CD4-positive, alpha-beta memory T cell (primary cell): Measurements from ENCODE around the gene OR1S2. TPM values are rescaled to one million over a fixed set of nuclear protein-coding genes. Genes with fewer than 3 reads are reported as not detected.

Experiments
- CTCF ChIA-PET: fragments of 350-600 bp; sonication (Branson Sonifier 250); formaldehyde crosslinking; loops from one replicate; lab custom pipeline; 2021; ENCODE audit warnings: inconsistent platforms; ENCODE audit not compliant: partially characterized antibody; lab: Charles Lee
- POLR2A ChIA-PET: fragments of 350-600 bp; sonication (Branson Sonifier 250); formaldehyde crosslinking; loops from one replicate; lab custom pipeline; 2021; ENCODE audit not compliant: partially characterized antibody; lab: Charles Lee
- DNase-seq, 5 donors: peaks; one replicate each; pipeline versions ENCODE4 v3.0.0 to v3.0.0-alpha.2; 2020 to 2022; ENCODE audit warnings: mixed read lengths in 1 of 5
- H3K27ac ChIP-seq: one replicate; pipeline ENCODE4 v1.7.0; 2013; ENCODE audit warnings: low read depth, low read length
- H3K27me3 ChIP-seq: 2 replicates; pipeline ENCODE4 v1.7.0; 2013; ENCODE audit warnings: mild to moderate bottlenecking, low read length, moderate library complexity; ENCODE audit not compliant: insufficient read depth
- H3K36me3 ChIP-seq: 2 replicates; pipeline ENCODE4 v1.7.0; 2013; ENCODE audit warnings: mild to moderate bottlenecking, low read length, moderate library complexity; ENCODE audit not compliant: insufficient read depth
- H3K4me1 ChIP-seq: 2 replicates; pipeline ENCODE4 v1.7.0; 2013; ENCODE audit warnings: mild to moderate bottlenecking, low read length, moderate library complexity; ENCODE audit not compliant: insufficient read depth
- H3K4me3 ChIP-seq, 2 donors: one replicate each; pipeline ENCODE4 v1.7.0; 2013; ENCODE audit warnings: low read length in 2 of 2, mild to moderate bottlenecking in 1 of 2
- H3K9me3 ChIP-seq, 2 donors: one replicate each; pipeline ENCODE4 v1.7.0; 2013; ENCODE audit warnings: low read length in 2 of 2, control low read depth in 1 of 2; ENCODE audit not compliant: control insufficient read depth in 1 of 2
- H3K27ac Mint-ChIP-seq, 7 donors: one replicate each; pipeline ENCODE4 v1.8.0; 2020 to 2021; ENCODE audit warnings: mixed read lengths in 7 of 7, mild to moderate bottlenecking in 6 of 7, inconsistent platforms in 3 of 7, moderate library complexity in 3 of 7
- H3K27me3 Mint-ChIP-seq, 2 donors: one replicate each; pipeline ENCODE4 v1.8.0; 2020 to 2021; ENCODE audit warnings: mixed read lengths in 2 of 2
- H3K36me3 Mint-ChIP-seq, 2 donors: one replicate each; pipeline ENCODE4 v1.8.0; 2020 to 2021; ENCODE audit warnings: mixed read lengths in 2 of 2, inconsistent platforms in 1 of 2, mild to moderate bottlenecking in 1 of 2
- H3K4me1 Mint-ChIP-seq, 4 donors: one replicate each; pipeline ENCODE4 v1.8.0; 2020 to 2021; ENCODE audit warnings: mixed read lengths in 4 of 4, mild to moderate bottlenecking in 1 of 4
- H3K4me3 Mint-ChIP-seq, 8 donors: one replicate each; pipeline ENCODE4 v1.8.0; 2020 to 2021; ENCODE audit warnings: mixed read lengths in 8 of 8, mild to moderate bottlenecking in 7 of 8, moderate library complexity in 6 of 8, inconsistent platforms in 3 of 8
- H3K9me3 Mint-ChIP-seq, 8 donors: one replicate each; pipeline ENCODE4 v1.8.0; 2020 to 2021; ENCODE audit warnings: mixed read lengths in 8 of 8, mild to moderate bottlenecking in 5 of 8, inconsistent platforms in 3 of 8, moderate library complexity in 1 of 8
- intact Hi-C: fragments of 100-400 bp; cut with micrococcal nuclease; formaldehyde crosslinking; loops from one replicate; pipeline ENCODE4 v1.15.1; 2023
- polyA plus RNA-seq, 2 donors: library from polyadenylated mRNA; unstranded; fragments of 300-500 nt; fragmentation: Illumina TruSeq; gene quantifications; one replicate each; pipeline ENCODE4 v1.2.3, GENCODE V29; 2021
- total RNA-seq, 2 experiments: library from RNA; stranded (reverse); gene quantifications; one replicate each; pipeline ENCODE4 v1.2.3, GENCODE V29; 2021

The OR1S2 gene
- total and polyA plus RNA-seq, 4 experiments from 2014 or later, result not detected

DNA sequence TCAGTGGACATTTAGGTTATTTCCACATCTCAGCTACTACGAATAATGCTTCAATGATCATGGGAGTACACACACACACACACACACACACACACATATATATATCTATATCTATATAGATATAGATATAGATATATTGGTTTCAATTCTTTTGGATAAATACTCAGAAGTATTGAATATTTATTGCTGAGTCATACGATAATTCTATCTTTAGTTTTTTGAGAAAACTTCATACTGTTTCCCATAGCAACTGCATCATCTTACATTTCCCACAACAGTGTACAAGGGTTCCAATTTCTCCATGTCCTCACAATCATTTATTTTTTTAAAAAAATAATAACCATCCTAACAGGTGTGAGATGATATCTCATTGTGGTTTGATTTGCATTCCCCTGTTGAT, 8.0 kb downstream of the OR1S2 start:
- H3K27me3 Mint-ChIP-seq, result no peaks in the 10 kb centered on the region
- Histone ChIP-seq H3K4me1 (no peaks in the 10 kb centered on the region), H3K4me3 (no peak overlapping the region), H3K9me3 (no peaks in the 10 kb centered on the region), H3K36me3 (no peaks in the 10 kb centered on the region), H3K27me3 (no peaks in the 10 kb centered on the region), H3K27ac (no peak overlapping the region)
- no peak for DNase-seq
- H3K27ac Mint-ChIP-seq, result no peak overlapping the region
- H3K36me3 Mint-ChIP-seq, result no peaks in the 10 kb centered on the region
- H3K4me3 Mint-ChIP-seq, result no peak overlapping the region
- POLR2A ChIA-PET, result no interaction called here
- no peaks in the 10 kb centered on the region for H3K4me1 Mint-ChIP-seq
- intact Hi-C loops, result no loop called here
- CTCF ChIA-PET, result no interaction called here
- H3K9me3 Mint-ChIP-seq, result peaks cover 3 to 24% (median 7%) of the 10 kb centered on the region in 8 donors

GRCh38 chr11:58193391-58193790, 10.6 kb downstream of the OR1S2 start:
- H3K4me3 Mint-ChIP-seq, result no peak overlapping the region
- H3K9me3 ChIP-seq, result no peaks in the 10 kb centered on the region
- no peaks in the 10 kb centered on the region for H3K36me3 ChIP-seq
- H3K27ac Mint-ChIP-seq, result no peak overlapping the region
- no peaks in the 10 kb centered on the region for H3K27me3 Mint-ChIP-seq
- peaks cover 0 to 17% (median 4%) of the 10 kb centered on the region in 8 donors for H3K9me3 Mint-ChIP-seq
- no peak overlapping the region for H3K27ac ChIP-seq
- H3K27me3 ChIP-seq, result no peaks in the 10 kb centered on the region
- ChIA-PET POLR2A (no interaction called here), CTCF (no interaction called here)
- H3K36me3 Mint-ChIP-seq, result no peaks in the 10 kb centered on the region
- intact Hi-C loops, result no loop called here
- H3K4me1 ChIP-seq, result no peaks in the 10 kb centered on the region
- no peaks in the 10 kb centered on the region for H3K4me1 Mint-ChIP-seq
- H3K4me3 ChIP-seq, result no peak overlapping the region
- DNase-seq, result no peak

DNA sequence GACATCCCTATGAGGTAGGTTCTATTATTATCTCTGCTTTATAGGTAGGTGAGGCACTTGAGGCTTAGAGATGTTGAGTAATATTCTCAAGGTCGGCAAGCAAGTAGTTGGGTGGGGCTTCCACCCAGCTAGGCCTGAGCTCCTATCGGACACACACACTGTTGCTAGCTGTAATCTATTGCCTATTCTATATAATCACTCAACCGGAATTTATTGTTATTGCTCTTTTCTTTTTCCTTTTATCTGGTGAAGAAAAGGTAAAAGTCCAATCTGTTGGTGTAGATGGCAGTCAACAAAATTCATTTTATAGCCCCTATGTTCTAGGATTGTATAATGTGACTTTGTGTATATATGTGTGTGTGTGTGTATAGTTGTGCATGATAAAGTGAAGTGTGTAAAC, 11.7 kb downstream of the OR1S2 start:
- H3K27me3 Mint-ChIP-seq, result no peaks in the 10 kb centered on the region
- H3K9me3 Mint-ChIP-seq, result peaks cover 0 to 10% (median 0%) of the 10 kb centered on the region in 8 donors
- intact Hi-C loops, result no loop called here
- H3K4me1 Mint-ChIP-seq, result no peaks in the 10 kb centered on the region
- CTCF ChIA-PET, result no interaction called here
- H3K36me3 ChIP-seq, result no peaks in the 10 kb centered on the region
- H3K4me3 ChIP-seq, result no peak overlapping the region
- H3K36me3 Mint-ChIP-seq, result no peaks in the 10 kb centered on the region
- no peak overlapping the region for H3K4me3 Mint-ChIP-seq
- no peak overlapping the region for H3K27ac Mint-ChIP-seq
- H3K27me3 ChIP-seq, result no peaks in the 10 kb centered on the region
- no peaks in the 10 kb centered on the region for H3K9me3 ChIP-seq
- H3K27ac ChIP-seq, result no peak overlapping the region
- no peaks in the 10 kb centered on the region for H3K4me1 ChIP-seq
- DNase-seq, result no peak
- POLR2A ChIA-PET, result no interaction called here

- Histone ChIP-seq H3K36me3 (no peaks in the 10 kb centered on the region), H3K4me3 (no peak within 1 kb of the TSS), H3K27ac (no peak within 1 kb of the TSS), H3K4me1 (no peaks in the 10 kb centered on the region), H3K9me3 (no peaks in the 10 kb centered on the region), H3K27me3 (no peaks in the 10 kb centered on the region)
- no peak for DNase-seq
- Mint-ChIP-seq H3K36me3 (no peaks in the 10 kb centered on the region), H3K27ac (no peak within 1 kb of the TSS), H3K4me3 (no peak within 1 kb of the TSS), H3K27me3 (no peaks in the 10 kb centered on the region), H3K4me1 (no peaks in the 10 kb centered on the region), H3K9me3 (no peaks in the 10 kb centered on the region)
- ChIA-PET CTCF (interaction anchor here (0.6 kb wide), 1 partner anchor 33 kb away, joined by 3 read pairs; no protein-coding TSS in a partner anchor), POLR2A (no interaction called here)
- intact Hi-C loops, result no loop called here
Observed at GRCh38 chr11:58188770-58189169, 15.2 kb downstream of the OR1S2 start, which contains the start of gene OR9Q2. Gene OR9Q2, plus strand, starts transcription at chr11:58189070. Its CDS starts 1,421 bp downstream, at chr11:58190491.

DNA sequence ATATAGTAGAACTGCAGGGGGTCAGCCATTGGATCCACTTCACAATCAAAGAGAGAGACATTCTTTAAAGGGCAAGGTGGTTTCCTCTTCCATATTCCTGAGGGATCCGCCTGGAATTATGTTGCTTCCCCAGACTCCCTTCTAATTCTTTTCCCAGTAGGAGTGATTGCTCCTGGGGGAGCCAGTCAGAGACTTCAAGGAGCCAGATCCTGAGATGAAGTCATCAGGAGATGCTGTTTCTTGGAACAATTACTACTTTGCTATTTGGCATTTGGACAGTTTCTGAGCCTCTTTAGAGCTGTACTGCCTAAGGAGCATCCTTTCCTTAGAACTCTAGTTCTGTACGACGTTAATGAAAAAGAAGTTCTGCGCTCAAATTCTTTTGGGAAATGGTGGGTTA, 17.0 kb downstream of the OR1S2 start:
- H3K4me1 ChIP-seq, result no peaks in the 10 kb centered on the region
- H3K27me3 ChIP-seq, result no peaks in the 10 kb centered on the region
- ChIA-PET CTCF (no interaction called here), POLR2A (no interaction called here)
- H3K4me3 ChIP-seq, result no peak overlapping the region
- intact Hi-C loops, result no loop called here
- no peak overlapping the region for H3K27ac ChIP-seq
- H3K36me3 ChIP-seq, result no peaks in the 10 kb centered on the region
- Mint-ChIP-seq H3K4me1 (no peaks in the 10 kb centered on the region), H3K27ac (no peak overlapping the region), H3K9me3 (no peaks in the 10 kb centered on the region), H3K36me3 (no peaks in the 10 kb centered on the region), H3K4me3 (no peak overlapping the region), H3K27me3 (no peaks in the 10 kb centered on the region)
- no peak for DNase-seq
- H3K9me3 ChIP-seq, result no peaks in the 10 kb centered on the region

- Histone ChIP-seq H3K4me1 (no peaks in the 10 kb centered on the region), H3K4me3 (no peak overlapping the region), H3K36me3 (no peaks in the 10 kb centered on the region), H3K27me3 (no peaks in the 10 kb centered on the region), H3K9me3 (no peaks in the 10 kb centered on the region), H3K27ac (no peak overlapping the region)
- Mint-ChIP-seq H3K27me3 (peaks cover 12 to 17% of the 10 kb centered on the region in 2 donors), H3K27ac (no peak overlapping the region), H3K9me3 (peaks cover 0 to 2% (median 0%) of the 10 kb centered on the region in 8 donors), H3K4me1 (no peaks in the 10 kb centered on the region), H3K36me3 (no peaks in the 10 kb centered on the region), H3K4me3 (no peak overlapping the region)
- ChIA-PET CTCF (no interaction called here), POLR2A (no interaction called here)
- DNase-seq, result no peak
- intact Hi-C loops, result no loop called here
Observed at GRCh38 chr11:58179648-58180047, 24.3 kb downstream of the OR1S2 start.

GRCh38 chr11:58178444-58178843, 25.5 kb downstream of the OR1S2 start:
- intact Hi-C loops, result no loop called here
- no peaks in the 10 kb centered on the region for H3K27me3 ChIP-seq
- no peaks in the 10 kb centered on the region for H3K9me3 ChIP-seq
- no peaks in the 10 kb centered on the region for H3K36me3 ChIP-seq
- ChIA-PET CTCF (no interaction called here), POLR2A (no interaction called here)
- peaks cover 15 to 19% of the 10 kb centered on the region in 2 donors for H3K27me3 Mint-ChIP-seq
- no peak overlapping the region for H3K4me3 ChIP-seq
- no peaks in the 10 kb centered on the region for H3K36me3 Mint-ChIP-seq
- no peak for DNase-seq
- H3K4me1 Mint-ChIP-seq, result no peaks in the 10 kb centered on the region
- no peak overlapping the region for H3K27ac ChIP-seq
- H3K9me3 Mint-ChIP-seq, result peaks cover 0 to 3% (median 0%) of the 10 kb centered on the region in 8 donors
- no peak overlapping the region for H3K27ac Mint-ChIP-seq
- no peak overlapping the region for H3K4me3 Mint-ChIP-seq
- no peaks in the 10 kb centered on the region for H3K4me1 ChIP-seq
